NCI-H2171 (cell line): Measurements from ENCODE around the gene MTA3.
A peak's percentile ranks its signal among the peaks of the same experiment; 100 is the strongest.

ENCODE experiments used
- DNase-seq: peaks from one replicate; lab custom pipeline; 2025; lab: John Stamatoyannopoulos, UW

Gene MTA3

GRCh38 chr2:42733852-42734251 lies 165.4 kb downstream of the MTA3 start:
- no peak for DNase-seq

GRCh38 chr2:42736598-42737322 lies 168.3 kb downstream of the MTA3 start:
- DNase-seq: no peak

- DNase-seq: no peak
Observed at GRCh38 chr2:42741140-42741539, 172.7 kb downstream of the MTA3 start.

- DNase-seq: no peak
Observed at GRCh38 chr2:42742740-42743658, 174.6 kb downstream of the MTA3 start.

- no peak for DNase-seq
Observed at GRCh38 chr2:42743659-42743990, 175.2 kb downstream of the MTA3 start.

- no peak for DNase-seq
Observed at GRCh38 chr2:42744545-42745082, 176.2 kb downstream of the MTA3 start.

- DNase-seq: no peak
Observed at GRCh38 chr2:42747422-42747821, 179.0 kb downstream of the MTA3 start.

- DNase-seq: no peak
Observed at GRCh38 chr2:42748840-42749239, 180.4 kb downstream of the MTA3 start.

GRCh38 chr2:42752314-42752713 lies 183.9 kb downstream of the MTA3 start:
- DNase-seq: no peak

GRCh38 chr2:42752816-42753813 lies 184.7 kb downstream of the MTA3 start:
- no peak for DNase-seq

GRCh38 chr2:42754021-42754775 lies 185.8 kb downstream of the MTA3 start:
- DNase-seq: peak; percentile 21

GRCh38 chr2:42754776-42755140 lies 186.3 kb downstream of the MTA3 start:
- no peak for DNase-seq

GRCh38 chr2:42755191-42755880 lies 186.9 kb downstream of the MTA3 start:
- DNase-seq: no peak

- no peak for DNase-seq
Observed at GRCh38 chr2:42756150-42756775, 187.8 kb downstream of the MTA3 start.

GRCh38 chr2:42756966-42757513 lies 188.6 kb downstream of the MTA3 start:
- no peak for DNase-seq

GRCh38 chr2:42757981-42758740 lies 189.7 kb downstream of the MTA3 start:
- no peak for DNase-seq

- DNase-seq: no peak
Observed at GRCh38 chr2:42758751-42759150, 190.3 kb downstream of the MTA3 start.

GRCh38 chr2:42761554-42761953 lies 193.1 kb downstream of the MTA3 start:
- no peak for DNase-seq

- no peak for DNase-seq
Observed at GRCh38 chr2:42762155-42762554, 193.7 kb downstream of the MTA3 start.
